Measurements from ENCODE around the gene S1PR4.

GRCh38 chr19:3207461-3208242 is 29.1 kb downstream of the S1PR4 start:
- TF ChIP-seq CTCF (IDR thresholded peaks at IDR 0.05), result no peak
- TF ChIP-seq EZH2 (IDR thresholded peaks at IDR 0.05; ENCODE audit: borderline replicate concordance, insufficient read depth, low read depth, low read length, poor library complexity, severe bottlenecking), result no peak

Data from B cell (primary cell).